GM21723 (cell line): ENCODE results near the gene PCDHA9.
"Not testable (repeated sequence)": the region's sequence is repeated elsewhere in the genome, so short reads cannot be mapped to it uniquely, and the experiment has no call there.

Source experiments
- ATAC-seq: cut with Tn5 transposase; IDR thresholded peaks from one replicate; pipeline ENCODE4 v1.9.1; 2021; ENCODE audit warnings: mild to moderate bottlenecking, moderate library complexity; ENCODE audit not compliant: unreplicated experiment

The PCDHA9 gene, protein sequence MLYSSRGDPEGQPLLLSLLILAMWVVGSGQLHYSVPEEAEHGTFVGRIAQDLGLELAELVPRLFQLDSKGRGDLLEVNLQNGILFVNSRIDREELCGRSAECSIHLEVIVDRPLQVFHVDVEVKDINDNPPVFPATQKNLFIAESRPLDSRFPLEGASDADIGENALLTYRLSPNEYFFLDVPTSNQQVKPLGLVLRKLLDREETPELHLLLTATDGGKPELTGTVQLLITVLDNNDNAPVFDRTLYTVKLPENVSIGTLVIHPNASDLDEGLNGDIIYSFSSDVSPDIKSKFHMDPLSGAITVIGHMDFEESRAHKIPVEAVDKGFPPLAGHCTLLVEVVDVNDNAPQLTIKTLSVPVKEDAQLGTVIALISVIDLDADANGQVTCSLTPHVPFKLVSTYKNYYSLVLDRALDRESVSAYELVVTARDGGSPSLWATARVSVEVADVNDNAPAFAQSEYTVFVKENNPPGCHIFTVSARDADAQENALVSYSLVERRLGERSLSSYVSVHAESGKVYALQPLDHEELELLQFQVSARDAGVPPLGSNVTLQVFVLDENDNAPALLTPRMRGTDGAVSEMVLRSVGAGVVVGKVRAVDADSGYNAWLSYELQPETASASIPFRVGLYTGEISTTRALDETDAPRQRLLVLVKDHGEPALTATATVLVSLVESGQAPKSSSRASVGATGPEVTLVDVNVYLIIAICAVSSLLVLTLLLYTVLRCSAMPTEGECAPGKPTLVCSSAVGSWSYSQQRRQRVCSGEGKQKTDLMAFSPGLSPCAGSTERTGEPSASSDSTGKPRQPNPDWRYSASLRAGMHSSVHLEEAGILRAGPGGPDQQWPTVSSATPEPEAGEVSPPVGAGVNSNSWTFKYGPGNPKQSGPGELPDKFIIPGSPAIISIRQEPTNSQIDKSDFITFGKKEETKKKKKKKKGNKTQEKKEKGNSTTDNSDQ

GRCh38 chr5:140848139-140849102 lies at the start of gene PCDHA9:
PCDHA9 (plus strand) TSS chr5:140848382; CDS start chr5:140848496, 114 bp downstream.
- not testable (repeated sequence) for ATAC-seq

DNA sequence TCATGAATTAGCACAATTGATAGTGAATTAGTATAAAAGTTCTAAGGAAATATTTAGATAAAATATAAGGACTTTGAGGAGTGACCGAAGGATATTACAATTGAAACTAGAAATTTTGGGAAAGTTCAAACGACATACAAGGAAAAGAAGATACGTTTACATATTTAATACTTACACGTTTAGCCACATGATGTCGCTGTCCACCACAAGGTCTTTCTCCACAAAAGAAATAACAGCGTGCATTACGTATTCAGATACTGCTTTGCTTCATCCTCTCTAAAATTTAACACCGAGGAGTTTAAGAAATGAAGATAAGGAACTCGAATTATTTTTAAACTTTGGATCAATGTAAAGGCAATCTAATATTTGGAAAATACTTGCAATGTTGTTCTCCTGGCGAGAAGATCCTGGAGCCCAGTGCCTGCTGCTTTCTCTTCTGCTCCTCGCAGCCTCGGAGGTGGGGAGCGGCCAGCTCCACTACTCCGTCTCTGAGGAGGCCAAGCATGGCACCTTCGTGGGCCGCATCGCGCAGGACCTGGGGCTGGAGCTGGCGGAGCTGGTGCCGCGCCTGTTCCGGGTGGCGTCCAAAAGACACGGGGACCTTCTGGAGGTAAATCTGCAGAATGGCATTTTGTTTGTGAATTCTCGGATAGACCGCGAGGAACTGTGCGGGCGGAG lies 47.2 kb upstream of the PCDHA9 start, which contains the start of gene PCDHA3:
PCDHA3 (plus strand) TSS at position 242 of the 678 bp plus-strand sequence.
- ATAC-seq = no peak

- ATAC-seq = no peak
These were observed 46.7 kb upstream of the PCDHA9 start for GRCh38 chr5:140801494-140801841.

- ATAC-seq = not testable (repeated sequence)
These were observed 45.8 kb upstream of the PCDHA9 start for GRCh38 chr5:140802381-140802780.

DNA sequence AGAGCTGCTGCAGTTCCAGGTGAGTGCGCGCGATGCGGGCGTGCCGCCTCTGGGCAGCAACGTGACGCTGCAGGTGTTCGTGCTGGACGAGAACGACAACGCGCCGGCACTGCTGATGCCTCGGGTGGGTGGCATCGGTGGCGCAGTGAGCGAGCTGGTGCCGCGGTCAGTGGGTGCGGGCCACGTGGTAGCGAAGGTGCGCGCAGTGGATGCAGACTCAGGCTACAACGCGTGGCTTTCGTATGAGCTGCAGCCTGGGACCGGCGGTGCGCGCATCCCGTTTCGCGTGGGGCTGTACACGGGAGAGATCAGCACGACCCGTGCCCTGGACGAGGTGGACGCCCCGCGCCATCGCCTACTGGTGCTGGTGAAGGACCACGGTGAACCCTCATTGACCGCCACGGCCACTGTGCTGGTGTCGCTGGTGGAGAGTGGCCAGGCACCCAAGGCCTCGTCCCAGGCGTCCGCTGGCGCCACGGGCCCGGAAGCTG lies 45.4 kb upstream of the PCDHA9 start:
- no peak for ATAC-seq

- no peak for ATAC-seq
These were observed 41.1 kb upstream of the PCDHA9 start, which contains the start of gene PCDHA4 for GRCh38 chr5:140806834-140807775. PCDHA4 (plus strand) TSS chr5:140807068.

DNA sequence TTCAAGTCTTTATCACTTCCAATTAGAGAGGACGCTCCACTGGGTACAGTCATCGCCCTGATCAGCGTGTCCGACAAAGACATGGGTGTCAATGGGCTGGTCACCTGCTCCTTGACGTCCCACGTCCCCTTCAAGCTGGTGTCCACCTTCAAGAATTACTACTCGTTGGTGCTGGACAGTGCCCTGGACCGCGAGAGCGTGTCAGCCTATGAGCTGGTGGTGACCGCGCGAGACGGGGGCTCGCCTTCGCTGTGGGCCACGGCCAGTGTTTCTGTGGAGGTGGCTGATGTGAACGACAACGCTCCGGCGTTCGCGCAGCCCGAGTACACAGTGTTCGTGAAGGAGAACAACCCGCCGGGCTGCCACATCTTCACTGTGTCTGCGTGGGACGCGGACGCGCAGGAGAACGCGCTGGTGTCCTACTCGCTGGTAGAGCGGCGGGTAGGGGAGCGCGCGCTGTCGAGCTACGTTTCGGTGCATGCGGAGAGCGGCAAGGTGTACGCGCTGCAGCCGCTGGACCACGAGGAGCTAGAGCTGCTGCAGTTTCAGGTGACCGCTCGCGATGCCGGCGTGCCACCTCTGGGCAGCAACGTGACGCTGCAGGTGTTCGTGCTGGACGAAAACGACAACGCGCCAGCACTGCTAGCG lies 39.8 kb upstream of the PCDHA9 start:
- not testable (repeated sequence) for ATAC-seq

- ATAC-seq = no peak
These were observed 39.3 kb upstream of the PCDHA9 start for GRCh38 chr5:140808889-140809291.

GRCh38 chr5:140821375-140822280 lies 26.6 kb upstream of the PCDHA9 start, which contains the start of gene PCDHA5:
PCDHA5 (plus strand) TSS chr5:140821613.
- no peak for ATAC-seq

GRCh38 chr5:140822281-140822629 lies 25.9 kb upstream of the PCDHA9 start:
- ATAC-seq = no peak

DNA sequence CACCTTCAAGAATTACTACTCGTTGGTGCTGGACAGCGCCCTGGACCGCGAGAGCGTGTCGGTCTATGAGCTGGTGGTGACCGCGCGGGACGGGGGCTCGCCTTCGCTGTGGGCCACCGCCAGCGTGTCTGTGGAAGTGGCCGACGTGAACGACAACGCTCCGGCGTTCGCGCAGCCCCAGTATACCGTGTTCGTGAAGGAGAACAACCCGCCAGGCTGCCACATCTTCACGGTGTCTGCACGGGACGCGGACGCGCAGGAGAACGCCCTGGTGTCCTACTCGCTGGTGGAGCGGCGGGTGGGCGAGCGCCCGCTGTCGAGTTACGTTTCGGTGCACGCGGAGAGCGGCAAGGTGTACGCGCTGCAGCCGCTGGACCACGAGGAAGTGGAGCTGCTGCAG lies 25.2 kb upstream of the PCDHA9 start:
- not testable (repeated sequence) for ATAC-seq

- no peak for ATAC-seq
These were observed 24.7 kb upstream of the PCDHA9 start for GRCh38 chr5:140823475-140823874.

GRCh38 chr5:140827704-140828361 lies 20.3 kb upstream of the PCDHA9 start, which contains the start of gene PCDHA6:
PCDHA6 (plus strand) TSS chr5:140827960; CDS start chr5:140828092, 132 bp downstream.
- ATAC-seq = no peak

GRCh38 chr5:140828362-140828737 lies 19.8 kb upstream of the PCDHA9 start:
- ATAC-seq = no peak

DNA sequence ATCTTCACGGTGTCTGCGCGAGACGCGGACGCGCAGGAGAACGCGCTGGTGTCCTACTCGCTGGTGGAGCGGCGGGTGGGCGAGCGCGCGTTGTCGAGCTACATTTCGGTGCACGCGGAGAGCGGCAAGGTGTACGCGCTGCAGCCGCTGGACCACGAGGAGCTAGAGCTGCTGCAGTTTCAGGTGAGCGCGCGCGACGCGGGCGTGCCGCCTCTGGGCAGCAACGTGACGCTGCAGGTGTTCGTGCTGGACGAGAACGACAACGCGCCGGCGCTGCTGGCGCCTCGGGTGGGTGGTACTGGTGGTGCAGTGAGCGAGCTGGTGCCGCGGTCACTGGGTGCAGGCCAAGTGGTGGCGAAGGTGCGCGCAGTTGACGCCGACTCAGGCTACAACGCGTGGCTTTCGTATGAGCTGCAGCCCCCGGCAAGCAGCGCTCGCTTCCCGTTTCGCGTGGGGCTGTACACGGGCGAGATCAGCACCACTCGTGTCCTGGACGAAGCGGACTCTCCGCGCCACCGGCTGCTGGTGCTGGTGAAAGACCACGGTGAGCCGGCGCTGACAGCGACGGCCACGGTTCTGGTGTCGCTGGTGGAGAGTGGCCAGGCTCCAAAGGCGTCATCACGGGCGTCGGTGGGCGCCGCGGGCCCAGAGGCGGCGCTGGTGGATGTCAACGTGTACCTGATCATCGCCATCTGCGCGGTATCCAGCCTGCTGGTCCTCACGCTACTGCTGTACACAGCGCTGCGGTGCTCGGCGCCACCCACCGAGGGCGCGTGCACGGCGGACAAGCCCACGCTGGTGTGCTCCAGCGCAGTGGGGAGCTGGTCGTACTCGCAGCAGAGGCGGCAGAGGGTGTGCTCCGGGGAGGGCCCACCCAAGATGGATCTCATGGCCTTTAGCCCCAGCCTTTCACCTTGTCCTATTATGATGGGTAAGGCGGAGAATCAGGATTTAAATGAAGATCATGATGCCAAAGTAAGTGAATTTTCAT lies 18.4 kb upstream of the PCDHA9 start:
- not testable (repeated sequence) for ATAC-seq
